Fibroblast of lung (primary cell): ENCODE results near the gene SUSD6. TPM values are rescaled to one million over a fixed set of nuclear protein-coding genes. Genes with fewer than 3 reads are reported as not detected.
"Not testable (repeated sequence)": the region's sequence is repeated elsewhere in the genome, so short reads cannot be mapped to it uniquely, and the experiment has no call there.

Experiments
- DNase-seq, 2 donors: peaks; one replicate each; pipeline versions ENCODE4 v3.0.0 to v3.0.0-alpha.2; 2010; ENCODE audit warnings: low read depth in 2 of 2
- H2AFZ ChIP-seq: 2 replicates; pipeline ENCODE4 v1.5.1; 2012; ENCODE audit warnings: low read length, control low read depth, inconsistent platforms
- H3K27ac ChIP-seq: 2 replicates; pipeline ENCODE4 v1.5.1; 2011; ENCODE audit warnings: low read length, control low read depth; ENCODE audit not compliant: insufficient read depth
- H3K27me3 ChIP-seq: 2 replicates; pipeline ENCODE4 v1.5.1; 2011; ENCODE audit warnings: mild to moderate bottlenecking, low read length; ENCODE audit not compliant: control insufficient read depth, insufficient read depth
- H3K36me3 ChIP-seq: 2 replicates; pipeline ENCODE4 v1.5.1; 2011; ENCODE audit warnings: low read length; ENCODE audit not compliant: control insufficient read depth, insufficient read depth
- H3K4me1 ChIP-seq: 2 replicates; pipeline ENCODE4 v1.5.1; 2011; ENCODE audit warnings: low read length; ENCODE audit not compliant: control insufficient read depth, insufficient read depth; ENCODE audit errors: extremely low read depth
- H3K4me2 ChIP-seq: 2 replicates; pipeline ENCODE4 v1.5.1; 2011; ENCODE audit warnings: low read length, control low read depth; ENCODE audit not compliant: insufficient read depth; ENCODE audit errors: extremely low read depth
- H3K4me3 ChIP-seq, 4 experiments: fragments of 200-600 bp in 1 of 4; sonication (generic) in 1 of 4; replicated peaks in 1 of 4; 2 replicates each; pipeline ENCODE4 v1.5.1; 2011 to 2016; ENCODE audit warnings: low read length in 4 of 4, low read depth in 3 of 4, mild to moderate bottlenecking in 3 of 4, control low read depth in 2 of 4, inconsistent platforms in 1 of 4, mixed read lengths in 1 of 4; ENCODE audit not compliant: insufficient read depth in 1 of 4; ENCODE audit errors: control extremely low read depth in 1 of 4
- H3K79me2 ChIP-seq: 2 replicates; pipeline ENCODE4 v1.5.1; 2012; ENCODE audit warnings: mild to moderate bottlenecking, low read length, inconsistent platforms; ENCODE audit not compliant: control insufficient read depth, insufficient read depth
- H3K9ac ChIP-seq: 2 replicates; pipeline ENCODE4 v1.5.1; 2011; ENCODE audit warnings: mild to moderate bottlenecking, low read length, control low read depth; ENCODE audit not compliant: insufficient read depth
- H3K9me3 ChIP-seq: 2 replicates; pipeline ENCODE4 v1.5.1; 2012; ENCODE audit warnings: low read depth, low read length; ENCODE audit not compliant: control insufficient read depth, insufficient read depth
- H4K20me1 ChIP-seq: 2 replicates; pipeline ENCODE4 v1.5.1; 2011; ENCODE audit warnings: low read length; ENCODE audit not compliant: control insufficient read depth, insufficient read depth; ENCODE audit errors: extremely low read depth
- CTCF ChIP-seq, 2 donors: IDR thresholded peaks in 1 of 2; conservative IDR thresholded peaks in 1 of 2; 1 replicate in 1 of 2; 2 replicates in 1 of 2; pipeline ENCODE4 v1.5.1; 2011 to 2012; ENCODE audit warnings: low read length in 2 of 2, control low read depth in 1 of 2, inconsistent platforms in 1 of 2, low read depth in 1 of 2, mild to moderate bottlenecking in 1 of 2
- EZH2 ChIP-seq: IDR thresholded peaks from 2 replicates; pipeline ENCODE4 v1.5.1; 2012; ENCODE audit warnings: low read length, control low read depth, mild to moderate bottlenecking; ENCODE audit errors: missing control alignments
- polyA plus RNA-seq, 2 donors: library from polyadenylated mRNA; depleted of rRNA in 1 of 2; stranded (reverse) in 1 of 2; unstranded in 1 of 2; fragments of >200 nt; gene quantifications; 2 replicates each; pipeline ENCODE4 v1.2.1, GENCODE V29; 2011 to 2012; ENCODE audit warnings: missing spikeins in 1 of 2
- total RNA-seq: library from RNA; depleted of rRNA; stranded (reverse); fragments of >200 nt; gene quantifications from 2 replicates; pipeline ENCODE4 v1.2.1, GENCODE V29; 2014

The SUSD6 gene
- total and polyA plus RNA-seq, 2 donors (not counting 1 experiment from before 2014, with no cell fraction given), result 9.1 to 11.4 TPM

- no peak for TF ChIP-seq CTCF (conservative IDR thresholded peaks at IDR 0.05 in 1 of 2, IDR thresholded peaks at IDR 0.05 in 1 of 2; ENCODE audit: low read depth in 1 of 2, low read length in 2 of 2)
- TF ChIP-seq EZH2, result no peak
- H3K9me3 ChIP-seq, result no peaks in the 10 kb centered on the region
- H3K27ac ChIP-seq, result no peak overlapping the region
- H3K4me3 ChIP-seq, result no peak overlapping the region
- no peak overlapping the region for H2AFZ ChIP-seq
- H4K20me1 ChIP-seq, result no peaks in the 10 kb centered on the region
- no peak overlapping the region for H3K9ac ChIP-seq
- DNase-seq, result no peak
- no peaks in the 10 kb centered on the region for H3K36me3 ChIP-seq
- no peak overlapping the region for H3K4me2 ChIP-seq
- no peaks in the 10 kb centered on the region for H3K27me3 ChIP-seq
- H3K79me2 ChIP-seq, result no peaks in the 10 kb centered on the region
- peaks cover 7% of the 10 kb centered on the region for H3K4me1 ChIP-seq
Observed at GRCh38 chr14:69696204-69696527, 84.8 kb downstream of the SUSD6 start.

- H3K27ac ChIP-seq, result no peak overlapping the region
- H3K36me3 ChIP-seq, result no peaks in the 10 kb centered on the region
- H3K4me2 ChIP-seq, result peak overlapping the region; percentile 19
- TF ChIP-seq EZH2 (no peak), CTCF (conservative IDR thresholded peaks at IDR 0.05 in 1 of 2, IDR thresholded peaks at IDR 0.05 in 1 of 2; ENCODE audit: low read depth in 1 of 2, low read length in 2 of 2) (no peak)
- no peaks in the 10 kb centered on the region for H3K27me3 ChIP-seq
- H3K9ac ChIP-seq, result no peak overlapping the region
- DNase-seq, result peak in 1 of 2 donors; percentile 47
- H3K79me2 ChIP-seq, result no peaks in the 10 kb centered on the region
- H3K4me1 ChIP-seq, result peaks cover 7% of the 10 kb centered on the region
- H3K9me3 ChIP-seq, result no peaks in the 10 kb centered on the region
- H3K4me3 ChIP-seq, result no peak overlapping the region
- no peak overlapping the region for H2AFZ ChIP-seq
- no peaks in the 10 kb centered on the region for H4K20me1 ChIP-seq
Observed at GRCh38 chr14:69696633-69697557, 85.5 kb downstream of the SUSD6 start.

GRCh38 chr14:69698572-69698971 lies 87.2 kb downstream of the SUSD6 start:
- no peak overlapping the region for H3K27ac ChIP-seq
- H3K9me3 ChIP-seq, result no peaks in the 10 kb centered on the region
- no peaks in the 10 kb centered on the region for H3K79me2 ChIP-seq
- TF ChIP-seq EZH2 (no peak), CTCF (conservative IDR thresholded peaks at IDR 0.05 in 1 of 2, IDR thresholded peaks at IDR 0.05 in 1 of 2; ENCODE audit: low read depth in 1 of 2, low read length in 2 of 2) (no peak)
- no peak overlapping the region for H3K4me2 ChIP-seq
- H3K4me3 ChIP-seq, result no peak overlapping the region
- peaks cover 7% of the 10 kb centered on the region for H3K4me1 ChIP-seq
- H4K20me1 ChIP-seq, result no peaks in the 10 kb centered on the region
- no peaks in the 10 kb centered on the region for H3K36me3 ChIP-seq
- H2AFZ ChIP-seq, result no peak overlapping the region
- DNase-seq, result no peak
- H3K9ac ChIP-seq, result no peak overlapping the region
- H3K27me3 ChIP-seq, result no peaks in the 10 kb centered on the region

- not testable (repeated sequence) for H3K36me3 ChIP-seq, H3K27ac ChIP-seq, H3K9ac ChIP-seq, H3K4me2 ChIP-seq, H3K4me1 ChIP-seq, H3K9me3 ChIP-seq, H3K4me3 ChIP-seq, DNase-seq, H4K20me1 ChIP-seq, H2AFZ ChIP-seq, H3K79me2 ChIP-seq, H3K27me3 ChIP-seq
Observed at GRCh38 chr14:69699243-69699642, 87.8 kb downstream of the SUSD6 start.
